SK-N-SH treated with all-trans-retinoic acid at 6 μM for 48 hours (cell line): Measurements from ENCODE around the gene ITGB7.

Experiments used
- BACH2 ChIP-seq: fragments of 250-450 bp; sonication (Bioruptor Pico); IDR thresholded peaks from 2 replicates; pipeline ENCODE4 v1.9.0; 2021; ENCODE audit warnings: mild to moderate bottlenecking, borderline replicate concordance
- ESRRG ChIP-seq: fragments of 250-450 bp; sonication (Bioruptor Pico); IDR thresholded peaks from 2 replicates; pipeline ENCODE4 v1.6.1; 2021; ENCODE audit warnings: mild to moderate bottlenecking
- TCF4 ChIP-seq: fragments of 250-450 bp; sonication (Bioruptor Pico); IDR thresholded peaks from 2 replicates; pipeline ENCODE4 v1.8.0; 2021; ENCODE audit warnings: mild to moderate bottlenecking, moderate library complexity, borderline replicate concordance
- ZNF70 ChIP-seq: fragments of 450-650 bp; formaldehyde crosslinking; IDR thresholded peaks from 2 replicates; pipeline ENCODE4 v1.5.0; 2020; ENCODE audit warnings: mild to moderate bottlenecking, moderate library complexity
- ZNF8 ChIP-seq: fragments of 450-650 bp; formaldehyde crosslinking; IDR thresholded peaks from 2 replicates; pipeline ENCODE4 v1.5.0; 2020; ENCODE audit warnings: mild to moderate bottlenecking, moderate library complexity
- TF ChIP-seq, protein P1 (sequence below): fragments of 250-450 bp; sonication (Bioruptor Pico); IDR thresholded peaks from 2 replicates; pipeline ENCODE4 v1.5.1; 2020; ENCODE audit warnings: low read depth, mild to moderate bottlenecking, moderate library complexity
- TF ChIP-seq, protein P2 (sequence below): fragments of 250-450 bp; sonication (Bioruptor Pico); IDR thresholded peaks from 2 replicates; pipeline ENCODE4 v1.8.0; 2020; ENCODE audit warnings: mild to moderate bottlenecking, moderate library complexity, borderline replicate concordance
- TF ChIP-seq, protein P3 (sequence below): fragments of 250-450 bp; sonication (Bioruptor Pico); IDR thresholded peaks from 2 replicates; pipeline ENCODE4 v1.5.0; 2020; ENCODE audit warnings: mild to moderate bottlenecking, moderate library complexity

DNA sequence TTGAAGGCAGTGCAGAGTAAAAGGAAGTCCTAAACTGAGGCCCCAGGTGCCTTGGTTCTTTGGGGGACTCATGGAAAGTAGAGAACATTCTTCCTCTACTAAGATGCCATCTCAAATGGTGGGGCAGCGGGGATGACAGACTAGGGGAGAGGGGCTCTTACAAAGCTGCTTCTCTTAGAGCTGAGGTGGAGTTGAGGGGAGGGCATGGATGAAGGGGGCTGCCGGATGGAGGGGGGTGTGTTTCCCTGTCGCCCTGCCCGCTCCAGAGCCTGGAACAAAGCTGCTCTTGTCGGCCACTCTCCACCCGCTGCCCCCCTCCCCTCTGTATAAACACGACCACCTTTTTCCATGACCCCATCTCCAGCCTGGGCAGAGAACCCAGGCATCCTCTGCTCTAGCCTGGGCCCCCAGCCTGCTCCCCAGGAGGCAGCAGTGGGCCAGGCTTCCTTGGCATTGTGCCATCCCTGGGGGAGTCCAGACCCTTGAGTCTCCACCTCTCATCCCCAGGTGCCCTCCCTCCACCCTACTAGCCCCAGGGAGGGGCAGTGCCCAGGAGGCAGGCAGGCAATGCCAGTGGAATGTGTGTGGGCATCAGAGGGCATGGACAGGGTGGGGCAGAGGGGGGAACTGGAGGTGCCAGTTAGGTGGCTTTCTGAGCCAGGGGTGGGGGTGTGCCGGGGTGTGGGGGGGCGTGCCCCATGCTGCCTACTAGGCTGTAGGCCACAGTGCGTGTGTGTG lies 23.2 kb upstream of the ITGB7 start:
- no peak for TF ChIP-seq ESRRG (CRISPR knock-in tag)
- no peak for TF ChIP-seq BACH2
- no peak for TF ChIP-seq TCF4 (CRISPR knock-in tag)
- TF ChIP-seq, protein P1, sequence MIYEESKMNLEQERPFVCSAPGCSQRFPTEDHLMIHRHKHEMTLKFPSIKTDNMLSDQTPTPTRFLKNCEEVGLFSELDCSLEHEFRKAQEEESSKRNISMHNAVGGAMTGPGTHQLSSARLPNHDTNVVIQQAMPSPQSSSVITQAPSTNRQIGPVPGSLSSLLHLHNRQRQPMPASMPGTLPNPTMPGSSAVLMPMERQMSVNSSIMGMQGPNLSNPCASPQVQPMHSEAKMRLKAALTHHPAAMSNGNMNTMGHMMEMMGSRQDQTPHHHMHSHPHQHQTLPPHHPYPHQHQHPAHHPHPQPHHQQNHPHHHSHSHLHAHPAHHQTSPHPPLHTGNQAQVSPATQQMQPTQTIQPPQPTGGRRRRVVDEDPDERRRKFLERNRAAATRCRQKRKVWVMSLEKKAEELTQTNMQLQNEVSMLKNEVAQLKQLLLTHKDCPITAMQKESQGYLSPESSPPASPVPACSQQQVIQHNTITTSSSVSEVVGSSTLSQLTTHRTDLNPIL (CRISPR knock-in tag): no peak
- TF ChIP-seq ZNF8 (CRISPR knock-in tag): no peak
- TF ChIP-seq, protein P2, sequence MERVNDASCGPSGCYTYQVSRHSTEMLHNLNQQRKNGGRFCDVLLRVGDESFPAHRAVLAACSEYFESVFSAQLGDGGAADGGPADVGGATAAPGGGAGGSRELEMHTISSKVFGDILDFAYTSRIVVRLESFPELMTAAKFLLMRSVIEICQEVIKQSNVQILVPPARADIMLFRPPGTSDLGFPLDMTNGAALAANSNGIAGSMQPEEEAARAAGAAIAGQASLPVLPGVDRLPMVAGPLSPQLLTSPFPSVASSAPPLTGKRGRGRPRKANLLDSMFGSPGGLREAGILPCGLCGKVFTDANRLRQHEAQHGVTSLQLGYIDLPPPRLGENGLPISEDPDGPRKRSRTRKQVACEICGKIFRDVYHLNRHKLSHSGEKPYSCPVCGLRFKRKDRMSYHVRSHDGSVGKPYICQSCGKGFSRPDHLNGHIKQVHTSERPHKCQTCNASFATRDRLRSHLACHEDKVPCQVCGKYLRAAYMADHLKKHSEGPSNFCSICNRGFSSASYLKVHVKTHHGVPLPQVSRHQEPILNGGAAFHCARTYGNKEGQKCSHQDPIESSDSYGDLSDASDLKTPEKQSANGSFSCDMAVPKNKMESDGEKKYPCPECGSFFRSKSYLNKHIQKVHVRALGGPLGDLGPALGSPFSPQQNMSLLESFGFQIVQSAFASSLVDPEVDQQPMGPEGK: no peak
- TF ChIP-seq, protein P3, sequence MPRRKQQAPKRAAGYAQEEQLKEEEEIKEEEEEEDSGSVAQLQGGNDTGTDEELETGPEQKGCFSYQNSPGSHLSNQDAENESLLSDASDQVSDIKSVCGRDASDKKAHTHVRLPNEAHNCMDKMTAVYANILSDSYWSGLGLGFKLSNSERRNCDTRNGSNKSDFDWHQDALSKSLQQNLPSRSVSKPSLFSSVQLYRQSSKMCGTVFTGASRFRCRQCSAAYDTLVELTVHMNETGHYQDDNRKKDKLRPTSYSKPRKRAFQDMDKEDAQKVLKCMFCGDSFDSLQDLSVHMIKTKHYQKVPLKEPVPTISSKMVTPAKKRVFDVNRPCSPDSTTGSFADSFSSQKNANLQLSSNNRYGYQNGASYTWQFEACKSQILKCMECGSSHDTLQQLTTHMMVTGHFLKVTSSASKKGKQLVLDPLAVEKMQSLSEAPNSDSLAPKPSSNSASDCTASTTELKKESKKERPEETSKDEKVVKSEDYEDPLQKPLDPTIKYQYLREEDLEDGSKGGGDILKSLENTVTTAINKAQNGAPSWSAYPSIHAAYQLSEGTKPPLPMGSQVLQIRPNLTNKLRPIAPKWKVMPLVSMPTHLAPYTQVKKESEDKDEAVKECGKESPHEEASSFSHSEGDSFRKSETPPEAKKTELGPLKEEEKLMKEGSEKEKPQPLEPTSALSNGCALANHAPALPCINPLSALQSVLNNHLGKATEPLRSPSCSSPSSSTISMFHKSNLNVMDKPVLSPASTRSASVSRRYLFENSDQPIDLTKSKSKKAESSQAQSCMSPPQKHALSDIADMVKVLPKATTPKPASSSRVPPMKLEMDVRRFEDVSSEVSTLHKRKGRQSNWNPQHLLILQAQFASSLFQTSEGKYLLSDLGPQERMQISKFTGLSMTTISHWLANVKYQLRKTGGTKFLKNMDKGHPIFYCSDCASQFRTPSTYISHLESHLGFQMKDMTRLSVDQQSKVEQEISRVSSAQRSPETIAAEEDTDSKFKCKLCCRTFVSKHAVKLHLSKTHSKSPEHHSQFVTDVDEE (CRISPR knock-in tag): no peak
- no peak for TF ChIP-seq ZNF70 (CRISPR knock-in tag)
